NOMO-1 (cell line): ENCODE measurements around the gene DPPA4.
"Not testable (repeated sequence)": the region's sequence is repeated elsewhere in the genome, so short reads cannot be mapped to it uniquely, and the experiment has no call there.

Experiments
- DNase-seq, 2 experiments: peaks; one replicate each; lab custom pipeline; 2025; ENCODE audit not compliant: unreplicated experiment in 2 of 2; lab: John Stamatoyannopoulos, UW

The DPPA4 gene

GRCh38 chr3:109337393-109337792, at the start of gene DPPA4:
Gene DPPA4 (minus strand): TSS chr3:109337546. CDS start chr3:109337517, 29 bp downstream.
- no peak for DNase-seq

DNA sequence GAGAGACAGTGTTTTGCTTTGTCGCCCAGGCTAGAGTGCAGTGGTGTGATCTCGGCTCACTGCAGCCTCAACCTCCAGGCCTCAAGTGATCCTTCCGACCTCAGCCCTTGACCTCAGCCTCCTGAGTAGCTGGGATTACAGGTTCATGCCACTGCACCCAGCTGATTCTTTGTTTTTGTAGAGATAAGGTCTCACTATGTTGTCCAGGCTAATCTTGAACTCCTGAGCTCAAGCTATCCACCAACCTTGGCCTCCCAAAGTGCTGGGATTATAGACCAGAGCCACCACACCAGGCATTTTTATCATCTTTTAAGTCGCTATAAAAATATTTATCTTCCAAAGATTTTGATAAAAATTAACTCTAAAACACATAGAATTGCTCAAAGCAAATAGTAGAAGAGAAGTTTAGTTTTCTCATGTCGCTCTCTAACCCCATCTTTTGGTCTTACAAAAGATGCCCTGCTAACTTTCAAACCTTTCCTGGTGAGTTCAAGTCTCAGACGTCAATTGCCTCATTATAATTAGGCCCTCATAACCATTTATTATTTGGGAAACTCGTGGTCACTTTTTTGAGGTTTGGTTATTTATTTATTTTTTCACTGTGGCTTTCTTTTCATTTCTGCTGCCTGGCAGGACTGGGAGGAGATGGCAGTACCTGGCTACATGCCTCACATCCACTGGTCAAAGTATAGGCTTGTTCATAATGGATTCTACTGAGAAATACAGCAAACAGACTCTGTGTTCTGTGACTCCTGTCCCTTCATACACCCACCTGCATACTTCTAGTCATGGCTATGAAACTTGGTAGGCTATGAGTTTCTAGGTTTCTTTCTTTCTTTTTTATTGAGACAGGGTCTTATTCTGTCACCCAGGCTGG, 48.3 kb upstream of the DPPA4 start:
- DNase-seq, result no peak

- DNase-seq, result no peak
These were observed 46.8 kb upstream of the DPPA4 start for GRCh38 chr3:109384164-109384563.

- no peak for DNase-seq
These were observed 45.2 kb upstream of the DPPA4 start for GRCh38 chr3:109382588-109382987.

DNA sequence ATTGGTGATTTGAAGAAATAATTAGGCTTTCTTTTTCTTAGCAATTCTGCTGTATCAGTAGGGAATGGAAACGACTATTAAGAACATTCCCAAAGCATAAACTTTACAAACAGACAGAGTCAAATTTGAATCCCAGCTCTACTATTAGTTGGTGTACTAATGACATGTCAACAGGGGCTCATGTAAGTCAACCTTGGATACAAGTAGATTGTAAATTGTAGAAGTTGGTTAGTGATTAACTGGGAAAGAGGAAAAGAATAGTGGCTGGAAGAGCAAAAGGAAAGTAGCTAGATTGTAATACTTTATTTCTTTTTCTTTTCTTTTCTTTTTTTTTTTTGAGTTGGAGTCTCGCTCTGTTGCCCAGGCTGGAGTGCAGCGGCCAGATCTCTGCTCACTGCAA, 38.6 kb upstream of the DPPA4 start:
- DNase-seq, result no peak

DNA sequence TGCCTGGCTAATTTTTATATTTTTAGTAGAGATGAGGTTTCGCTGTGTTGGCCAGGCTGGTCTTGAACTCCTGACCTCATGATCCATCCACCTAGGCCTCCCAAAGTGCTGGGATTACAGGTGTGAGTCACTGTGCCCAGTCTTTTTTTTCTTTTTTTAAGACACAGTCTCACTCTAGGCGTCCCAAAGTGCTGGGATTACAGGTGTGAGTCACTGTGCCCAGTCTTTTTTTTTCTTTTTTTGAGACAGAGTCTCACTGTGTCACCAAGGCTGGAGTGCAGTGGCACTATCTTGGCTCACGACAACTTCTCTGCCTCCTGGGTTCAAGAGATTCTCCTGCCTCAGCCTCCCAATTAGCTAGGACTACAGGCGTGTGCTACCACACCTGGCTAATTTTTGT, 37.1 kb upstream of the DPPA4 start:
- not testable (repeated sequence) for DNase-seq

- DNase-seq, result no peak
These were observed 36.6 kb upstream of the DPPA4 start for GRCh38 chr3:109373933-109374332.

DNA sequence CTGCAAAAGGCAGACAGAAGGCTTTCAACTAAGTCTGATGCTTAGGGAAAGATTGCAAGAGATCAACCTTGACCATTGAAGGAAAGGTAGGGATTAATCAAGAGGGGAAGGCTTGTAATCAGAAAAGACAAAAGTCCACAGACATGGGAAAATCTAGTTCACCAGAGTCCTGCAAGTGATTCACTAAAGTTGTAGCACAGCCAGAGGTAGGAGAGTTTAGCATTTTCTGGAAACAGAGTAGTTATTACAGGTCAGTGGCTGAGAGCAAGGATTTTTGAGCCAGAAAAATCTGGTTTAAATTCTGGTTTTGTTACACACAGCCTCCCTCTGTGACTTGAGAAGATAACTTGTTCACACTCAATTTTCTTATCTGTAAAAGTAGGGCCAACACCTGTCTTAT, 35.3 kb upstream of the DPPA4 start:
- DNase-seq, result no peak

DNA sequence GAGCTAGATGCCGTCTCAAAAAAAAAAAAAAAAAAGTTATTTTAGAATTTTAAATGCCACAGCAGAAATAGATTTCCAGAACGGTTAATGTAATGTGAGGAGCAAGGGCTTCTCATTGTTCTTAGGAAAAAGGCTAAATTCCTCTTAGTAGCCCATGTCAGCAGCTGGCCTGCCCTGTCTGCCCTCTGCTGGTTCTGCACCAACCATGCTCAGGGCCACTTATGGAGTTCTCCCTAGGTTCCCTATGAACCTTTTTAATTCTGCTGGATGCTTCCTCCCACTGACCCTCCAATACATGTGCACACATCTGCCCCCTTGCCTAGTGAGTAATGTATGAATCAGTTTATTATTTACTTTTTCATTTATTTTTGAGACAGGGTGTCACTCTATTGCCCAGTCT, 32.2 kb upstream of the DPPA4 start:
- DNase-seq, result no peak

DNA sequence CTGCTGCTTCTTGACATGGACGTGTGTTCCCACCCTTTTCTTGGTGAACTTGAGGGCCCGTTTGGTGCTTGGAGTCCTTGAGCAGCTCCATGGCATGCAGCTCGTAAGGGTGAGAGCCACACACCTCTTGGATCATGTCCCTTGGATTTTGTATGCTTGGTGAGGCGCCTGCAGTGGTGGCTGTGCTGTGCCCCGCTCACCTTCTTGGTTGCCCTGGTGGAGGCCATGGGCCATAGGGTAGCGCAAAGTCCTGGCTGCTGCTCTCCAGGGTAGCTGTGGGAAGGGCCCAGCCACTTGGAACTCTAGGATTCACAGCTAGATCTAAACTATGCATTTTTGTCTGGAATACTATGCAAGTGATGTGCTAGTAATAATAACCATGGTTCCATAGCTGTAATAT, 26.7 kb upstream of the DPPA4 start:
- no peak for DNase-seq

DNA sequence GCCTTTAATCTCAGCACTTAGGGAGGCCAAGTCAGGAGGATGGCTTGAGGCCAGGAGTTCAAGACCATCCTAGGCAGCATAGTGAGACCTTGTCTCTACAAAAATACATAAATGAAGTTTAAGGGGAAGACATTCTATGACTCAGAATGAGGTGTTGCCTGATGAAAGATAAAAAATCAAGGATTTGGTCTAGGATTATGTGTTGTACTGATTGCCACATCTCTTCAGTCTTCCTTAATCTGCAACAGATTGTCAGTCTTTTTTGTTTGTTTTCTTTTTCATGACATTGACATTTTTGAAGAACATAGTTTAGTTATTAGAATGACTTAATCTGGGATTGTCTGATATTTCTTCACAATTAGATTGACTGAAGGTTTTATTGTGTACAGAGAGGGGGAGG, 26.3 kb upstream of the DPPA4 start:
- no peak for DNase-seq

- DNase-seq, result no peak
These were observed 25.5 kb upstream of the DPPA4 start for GRCh38 chr3:109362823-109363222.

GRCh38 chr3:109358809-109359208, 21.5 kb upstream of the DPPA4 start:
- not testable (repeated sequence) for DNase-seq

GRCh38 chr3:109356442-109357155, 19.3 kb upstream of the DPPA4 start:
- no peak for DNase-seq

DNA sequence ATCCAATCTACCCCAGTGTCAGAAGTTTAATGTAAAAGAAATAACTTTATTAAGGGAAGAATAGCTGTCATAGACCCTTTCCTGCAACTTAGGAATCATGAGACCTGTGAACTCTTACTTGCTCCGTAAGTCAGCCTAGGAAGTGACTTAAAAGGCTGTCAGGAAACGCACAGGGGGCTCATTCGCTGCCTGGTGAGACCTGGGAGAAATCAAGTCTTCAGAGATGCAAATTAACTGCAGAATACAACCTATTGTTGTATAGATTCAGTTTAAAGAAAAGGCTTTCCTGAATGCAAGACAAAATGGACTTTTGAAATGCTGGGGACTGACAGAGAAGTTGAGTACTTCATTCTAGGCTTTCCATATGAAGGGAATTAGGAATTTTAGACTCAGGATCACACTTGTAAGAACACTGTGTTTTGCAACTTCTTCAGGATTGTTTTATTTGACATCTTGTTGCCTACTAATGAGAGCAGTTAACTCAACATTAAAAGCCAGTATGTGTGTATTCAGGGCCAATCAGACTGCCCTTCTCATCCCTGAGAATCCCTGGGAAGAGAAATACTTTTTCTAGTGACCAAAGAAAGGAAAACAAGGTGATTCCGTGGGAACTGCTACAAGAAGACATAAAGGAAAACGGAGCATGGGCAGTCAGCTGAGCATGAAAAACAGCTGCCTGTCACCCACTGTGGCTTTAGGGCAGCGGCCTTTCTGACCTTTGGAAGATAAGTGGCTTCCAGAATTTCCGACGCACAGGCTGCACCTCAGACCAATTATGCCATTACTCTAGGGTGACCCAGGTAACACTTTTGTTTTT, 18.5 kb upstream of the DPPA4 start:
- no peak for DNase-seq

DNA sequence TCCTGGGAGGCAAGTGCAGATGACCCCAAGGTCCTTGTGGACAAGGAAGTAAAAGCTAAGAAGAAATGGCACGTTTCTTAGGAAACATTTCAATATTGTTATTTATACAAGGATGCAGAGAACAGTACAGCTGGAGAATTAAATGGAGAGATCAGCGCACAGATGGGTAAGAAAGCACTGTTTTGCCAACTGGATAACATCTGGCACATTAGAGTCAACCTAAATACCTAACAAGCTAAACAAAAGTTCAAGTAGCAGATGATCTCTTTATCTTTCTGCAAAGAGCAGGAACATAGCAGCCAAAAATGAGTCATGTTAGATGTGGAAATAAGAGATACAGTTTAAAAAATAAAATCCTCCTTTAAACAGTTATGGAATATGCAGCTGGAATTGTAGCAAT, 15.7 kb upstream of the DPPA4 start:
- no peak for DNase-seq

GRCh38 chr3:109351231-109351630, 13.9 kb upstream of the DPPA4 start:
- DNase-seq, result no peak

- no peak for DNase-seq
These were observed 9.5 kb upstream of the DPPA4 start for GRCh38 chr3:109346770-109347295.

- no peak for DNase-seq
These were observed 8.8 kb upstream of the DPPA4 start for GRCh38 chr3:109346099-109346498.

DNA sequence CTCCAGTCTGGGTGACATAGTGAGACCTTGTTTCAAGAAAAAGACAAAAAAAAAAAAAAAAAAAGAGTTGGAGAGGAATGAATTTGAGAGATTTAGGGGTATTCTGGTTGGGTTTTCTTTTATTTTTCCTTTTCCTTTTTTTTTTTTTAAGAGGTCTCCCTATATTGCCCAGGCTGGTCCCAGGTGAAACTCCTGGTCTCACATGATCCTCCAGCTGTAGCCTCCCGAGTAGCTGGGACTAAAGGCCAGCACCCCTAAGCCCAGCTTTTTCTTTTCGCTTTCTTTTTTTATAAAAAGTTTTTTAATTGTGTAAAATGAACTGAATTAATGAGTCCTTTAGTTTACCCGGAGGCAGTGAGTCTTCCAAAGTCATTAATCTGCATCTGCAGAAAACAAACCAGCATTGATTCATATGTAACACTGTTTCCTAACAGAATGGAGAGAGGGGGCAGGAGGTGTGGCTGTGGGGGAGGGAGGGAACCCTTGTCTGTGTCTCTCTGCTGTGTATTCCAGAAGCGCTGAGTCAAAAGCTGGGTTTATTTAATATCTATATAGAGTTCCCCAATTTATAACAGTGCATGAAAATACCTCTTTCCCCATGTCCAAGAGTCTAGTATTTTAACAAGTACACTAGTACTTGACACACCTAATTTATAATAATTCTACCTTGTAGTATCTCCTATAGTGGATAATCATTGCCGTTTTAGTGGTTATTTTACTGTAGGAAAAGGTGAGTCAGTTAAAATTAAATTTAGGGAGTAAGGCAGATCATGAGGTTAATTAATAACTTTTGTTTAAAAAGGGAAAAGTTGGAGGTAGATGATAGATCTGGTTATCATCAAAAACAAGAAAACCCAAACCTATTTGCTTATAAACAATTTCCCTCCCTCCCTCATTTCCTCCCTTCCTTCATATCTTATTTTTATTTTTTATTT, 2.6 kb upstream of the DPPA4 start:
- DNase-seq, result no peak
